ENCODE results near the gene KRTAP10-3.

Gene KRTAP10-3

GRCh38 chr21:44529503-44530125 lies 29.0 kb downstream of the KRTAP10-3 start:
- Histone ChIP-seq H3K9me3 (replicated peaks; ENCODE audit: low read length) (no peaks in the 10 kb centered on the region), H3K36me3 (ENCODE audit: insufficient read depth, low read length) (no peaks in the 10 kb centered on the region), H3K27me3 (ENCODE audit: control insufficient read depth, insufficient read depth, low read length) (peaks cover 7% of the 10 kb centered on the region), H3K4me2 (ENCODE audit: low read length) (no peak overlapping the region), H3K4me3 (ENCODE audit: low read length) (no peak overlapping the region), H3K9ac (ENCODE audit: low read depth, low read length) (no peak overlapping the region), H3K4me1 (ENCODE audit: control insufficient read depth, insufficient read depth, low read length) (no peaks in the 10 kb centered on the region)

- H3K9me3 ChIP-seq (replicated peaks; ENCODE audit: low read length) = no peaks in the 10 kb centered on the region
Measured at GRCh38 chr21:44529011-44529421, 29.6 kb downstream of the KRTAP10-3 start.

GRCh38 chr21:44528634-44528995 lies 30.0 kb downstream of the KRTAP10-3 start:
- H3K4me3 ChIP-seq (ENCODE audit: low read length) = no peak overlapping the region
- H3K36me3 ChIP-seq (ENCODE audit: insufficient read depth, low read length) = no peaks in the 10 kb centered on the region
- H3K9ac ChIP-seq (ENCODE audit: low read depth, low read length) = no peak overlapping the region
- peaks cover 7% of the 10 kb centered on the region for H3K27me3 ChIP-seq (ENCODE audit: control insufficient read depth, insufficient read depth, low read length)
- H3K4me2 ChIP-seq (ENCODE audit: low read length) = no peak overlapping the region
- no peaks in the 10 kb centered on the region for H3K4me1 ChIP-seq (ENCODE audit: control insufficient read depth, insufficient read depth, low read length)
- H3K9me3 ChIP-seq (replicated peaks; ENCODE audit: low read length) = no peaks in the 10 kb centered on the region

More at GRCh38 chr21:44529011-44529421, 29.6 kb downstream of the KRTAP10-3 start:
- peaks cover 7% of the 10 kb centered on the region for H3K27me3 ChIP-seq (ENCODE audit: control insufficient read depth, insufficient read depth, low read length)
- H3K9ac ChIP-seq (ENCODE audit: low read depth, low read length) = no peak overlapping the region
- no peaks in the 10 kb centered on the region for H3K4me1 ChIP-seq (ENCODE audit: control insufficient read depth, insufficient read depth, low read length)
- no peak overlapping the region for H3K4me3 ChIP-seq (ENCODE audit: low read length)
- no peak overlapping the region for H3K4me2 ChIP-seq (ENCODE audit: low read length)
- no peaks in the 10 kb centered on the region for H3K36me3 ChIP-seq (ENCODE audit: insufficient read depth, low read length)

- Histone ChIP-seq H3K4me1 (ENCODE audit: control insufficient read depth, insufficient read depth, low read length) (no peaks in the 10 kb centered on the region), H3K9me3 (replicated peaks; ENCODE audit: low read length) (no peaks in the 10 kb centered on the region), H3K4me2 (ENCODE audit: low read length) (no peak overlapping the region), H3K9ac (ENCODE audit: low read depth, low read length) (no peak overlapping the region), H3K27me3 (ENCODE audit: control insufficient read depth, insufficient read depth, low read length) (peaks cover 7% of the 10 kb centered on the region), H3K4me3 (ENCODE audit: low read length) (no peak overlapping the region), H3K36me3 (ENCODE audit: insufficient read depth, low read length) (no peaks in the 10 kb centered on the region)
Measured at GRCh38 chr21:44527983-44528633, 30.5 kb downstream of the KRTAP10-3 start.

GRCh38 chr21:44527156-44527982 lies 31.2 kb downstream of the KRTAP10-3 start:
- Histone ChIP-seq H3K4me1 (ENCODE audit: control insufficient read depth, insufficient read depth, low read length) (no peaks in the 10 kb centered on the region), H3K27me3 (ENCODE audit: control insufficient read depth, insufficient read depth, low read length) (peaks cover 7% of the 10 kb centered on the region), H3K4me2 (ENCODE audit: low read length) (no peak overlapping the region), H3K9ac (ENCODE audit: low read depth, low read length) (no peak overlapping the region), H3K9me3 (replicated peaks; ENCODE audit: low read length) (peaks cover under 1% of the 10 kb centered on the region), H3K36me3 (ENCODE audit: insufficient read depth, low read length) (no peaks in the 10 kb centered on the region), H3K4me3 (ENCODE audit: low read length) (no peak overlapping the region)

GRCh38 chr21:44526096-44526997 lies 32.2 kb downstream of the KRTAP10-3 start:
- H3K4me3 ChIP-seq (ENCODE audit: low read length) = no peak overlapping the region
- H3K9me3 ChIP-seq (replicated peaks; ENCODE audit: low read length) = peaks cover 3% of the 10 kb centered on the region
- no peaks in the 10 kb centered on the region for H3K4me1 ChIP-seq (ENCODE audit: control insufficient read depth, insufficient read depth, low read length)
- no peak overlapping the region for H3K9ac ChIP-seq (ENCODE audit: low read depth, low read length)
- no peaks in the 10 kb centered on the region for H3K36me3 ChIP-seq (ENCODE audit: insufficient read depth, low read length)
- H3K27me3 ChIP-seq (ENCODE audit: control insufficient read depth, insufficient read depth, low read length) = no peaks in the 10 kb centered on the region
- no peak overlapping the region for H3K4me2 ChIP-seq (ENCODE audit: low read length)

GRCh38 chr21:44525391-44526095 lies 33.1 kb downstream of the KRTAP10-3 start:
- H3K4me3 ChIP-seq (ENCODE audit: low read length) = no peak overlapping the region

GRCh38 chr21:44524414-44525371 lies 33.9 kb downstream of the KRTAP10-3 start:
- Histone ChIP-seq H3K36me3 (ENCODE audit: insufficient read depth, low read length) (no peaks in the 10 kb centered on the region), H3K4me1 (ENCODE audit: control insufficient read depth, insufficient read depth, low read length) (no peaks in the 10 kb centered on the region), H3K9ac (ENCODE audit: low read depth, low read length) (no peak overlapping the region), H3K9me3 (replicated peaks; ENCODE audit: low read length) (peaks cover 3% of the 10 kb centered on the region), H3K4me2 (ENCODE audit: low read length) (no peak overlapping the region), H3K27me3 (ENCODE audit: control insufficient read depth, insufficient read depth, low read length) (no peaks in the 10 kb centered on the region), H3K4me3 (ENCODE audit: low read length) (no peak overlapping the region)

More at GRCh38 chr21:44525391-44526095, 33.1 kb downstream of the KRTAP10-3 start:
- H3K4me2 ChIP-seq (ENCODE audit: low read length) = no peak overlapping the region
- no peaks in the 10 kb centered on the region for H3K4me1 ChIP-seq (ENCODE audit: control insufficient read depth, insufficient read depth, low read length)
- H3K36me3 ChIP-seq (ENCODE audit: insufficient read depth, low read length) = no peaks in the 10 kb centered on the region
- H3K9me3 ChIP-seq (replicated peaks; ENCODE audit: low read length) = peaks cover 3% of the 10 kb centered on the region
- no peak overlapping the region for H3K9ac ChIP-seq (ENCODE audit: low read depth, low read length)
- no peaks in the 10 kb centered on the region for H3K27me3 ChIP-seq (ENCODE audit: control insufficient read depth, insufficient read depth, low read length)

GRCh38 chr21:44523567-44524413 lies 34.8 kb downstream of the KRTAP10-3 start:
- Histone ChIP-seq H3K4me2 (ENCODE audit: low read length) (no peak overlapping the region), H3K36me3 (ENCODE audit: insufficient read depth, low read length) (no peaks in the 10 kb centered on the region), H3K9ac (ENCODE audit: low read depth, low read length) (no peak overlapping the region), H3K27me3 (ENCODE audit: control insufficient read depth, insufficient read depth, low read length) (no peaks in the 10 kb centered on the region), H3K9me3 (replicated peaks; ENCODE audit: low read length) (peaks cover 3% of the 10 kb centered on the region), H3K4me3 (ENCODE audit: low read length) (no peak overlapping the region), H3K4me1 (ENCODE audit: control insufficient read depth, insufficient read depth, low read length) (no peaks in the 10 kb centered on the region)

Data from skeletal muscle satellite cell (primary cell).